ENCODE measurements around the gene HMX3. TPM values are rescaled to one million over a fixed set of nuclear protein-coding genes. Genes with fewer than 3 reads are reported as not detected.

Gene HMX3
- total RNA-seq, 1 donor from 2014 or later = not detected

DNA sequence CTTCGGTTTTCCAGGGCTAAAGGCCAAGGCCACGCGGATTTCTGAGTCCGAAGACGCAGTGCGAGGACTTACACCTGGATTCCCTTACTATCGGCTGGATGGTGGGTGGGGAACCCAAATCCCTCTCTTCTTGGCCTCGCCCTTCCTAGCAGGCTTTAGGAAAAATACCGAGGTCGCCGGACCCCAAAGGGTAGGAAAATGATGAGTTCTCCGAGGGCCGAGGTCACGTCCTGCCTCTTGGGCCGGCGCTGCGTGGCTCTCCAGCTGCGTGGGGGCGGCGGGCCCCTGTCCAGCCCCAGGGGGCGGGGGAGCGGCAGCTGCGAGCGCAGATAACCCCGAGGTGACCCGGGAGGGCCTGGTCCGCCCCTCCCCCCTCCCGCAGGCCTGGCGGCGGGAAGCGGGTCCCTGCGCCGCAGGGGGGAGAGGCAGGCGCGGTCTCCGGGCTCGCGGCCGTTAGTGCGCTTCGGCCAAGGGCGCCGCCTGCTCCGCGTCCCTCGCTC, 805 bp upstream of the HMX3 start:
- DNase-seq = no peak

GRCh38 chr10:123136221-123136805, 543 bp downstream of the HMX3 start:
- DNase-seq = no peak

- no peak for DNase-seq
Measured at GRCh38 chr10:123136806-123137642, 1.3 kb downstream of the HMX3 start.

- no peak for DNase-seq
Measured at GRCh38 chr10:123139165-123139520, 3.4 kb downstream of the HMX3 start.

- DNase-seq = no peak
Measured at GRCh38 chr10:123139521-123140163, 3.9 kb downstream of the HMX3 start.

- no peak for DNase-seq
Measured at GRCh38 chr10:123140164-123140982, 4.6 kb downstream of the HMX3 start.

GRCh38 chr10:123140983-123141390, 5.2 kb downstream of the HMX3 start:
- DNase-seq = no peak

DNA sequence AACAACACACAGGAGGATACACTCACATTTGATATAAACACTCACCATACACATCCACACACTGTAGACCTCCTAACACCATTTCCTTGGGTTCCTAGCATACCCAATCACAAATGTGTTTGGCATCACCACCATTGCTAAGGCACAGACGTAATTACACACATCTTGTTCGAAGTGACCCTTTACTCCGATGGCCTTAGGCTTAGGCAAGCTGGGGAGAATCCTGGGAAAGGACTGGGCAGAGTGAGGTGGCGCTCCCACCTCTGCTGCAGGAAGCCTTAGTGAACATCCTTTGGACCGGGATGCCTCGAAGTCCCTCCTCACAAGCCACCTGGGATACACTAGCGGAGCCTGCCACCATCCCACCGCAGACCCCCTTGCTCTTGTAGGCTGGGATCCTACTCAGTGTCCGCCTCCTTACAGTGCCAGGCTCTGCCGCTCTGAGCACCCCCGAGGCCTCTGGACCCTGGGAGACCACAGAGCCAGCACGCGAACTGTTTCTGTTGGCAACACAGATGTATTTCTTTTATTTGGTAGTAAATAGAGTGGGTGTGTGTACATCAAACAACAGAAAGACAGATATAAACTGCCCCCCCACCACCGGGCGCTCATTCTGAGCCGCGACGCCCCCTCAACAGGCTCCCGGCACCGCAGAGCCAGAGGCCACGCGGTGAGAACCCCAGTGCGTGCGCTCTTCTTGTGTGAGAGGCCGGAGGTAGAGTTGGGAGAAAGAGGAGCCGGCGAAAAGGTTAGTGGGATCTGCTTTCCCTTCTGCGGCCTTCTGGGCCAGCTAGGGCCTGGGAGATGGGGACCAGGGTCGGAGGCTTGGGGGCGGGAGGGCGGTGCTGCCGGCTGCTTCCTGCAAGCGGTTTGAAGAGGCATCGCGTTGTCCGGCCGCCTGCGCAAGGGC, 6.3 kb downstream of the HMX3 start:
- no peak for DNase-seq

- no peak for DNase-seq
Measured at GRCh38 chr10:123142701-123143161, 7.0 kb downstream of the HMX3 start.

DNA sequence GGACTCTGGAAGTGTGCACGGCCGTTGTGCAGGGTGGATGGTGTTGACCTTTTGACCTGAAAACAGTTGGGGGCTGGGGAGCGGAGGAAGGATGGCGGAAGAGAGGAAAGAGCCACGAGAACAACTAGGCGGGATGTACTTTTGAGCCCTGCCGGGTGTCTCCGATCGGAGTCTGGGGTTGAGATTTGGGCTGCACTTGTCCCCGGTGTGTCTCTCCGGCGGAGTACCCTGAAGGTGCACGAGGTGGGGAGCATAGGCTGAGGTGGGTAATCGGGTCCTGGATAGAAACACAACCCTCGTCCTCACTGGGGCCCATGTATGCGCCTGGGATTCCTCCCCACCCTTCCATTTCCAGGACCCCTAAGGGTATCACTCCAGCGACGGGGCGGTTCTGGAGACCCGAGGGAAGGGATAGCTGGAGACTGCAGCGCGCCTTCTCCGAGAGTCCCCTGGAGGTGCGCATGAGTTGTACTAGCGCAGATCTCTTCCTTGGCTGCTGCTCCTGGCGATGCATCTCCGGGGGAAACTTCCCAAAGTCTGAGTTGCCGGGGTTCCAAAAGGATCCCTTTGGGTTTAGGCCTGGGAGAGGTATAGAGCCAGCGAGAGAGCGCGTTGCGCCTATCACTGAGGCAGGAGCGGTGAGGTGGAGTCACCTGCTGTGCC, 7.5 kb downstream of the HMX3 start:
- DNase-seq = no peak

- no peak for DNase-seq
Measured at GRCh38 chr10:123143825-123144168, 8.0 kb downstream of the HMX3 start.

- DNase-seq = no peak
Measured at GRCh38 chr10:123144697-123145541, 9.1 kb downstream of the HMX3 start.

DNA sequence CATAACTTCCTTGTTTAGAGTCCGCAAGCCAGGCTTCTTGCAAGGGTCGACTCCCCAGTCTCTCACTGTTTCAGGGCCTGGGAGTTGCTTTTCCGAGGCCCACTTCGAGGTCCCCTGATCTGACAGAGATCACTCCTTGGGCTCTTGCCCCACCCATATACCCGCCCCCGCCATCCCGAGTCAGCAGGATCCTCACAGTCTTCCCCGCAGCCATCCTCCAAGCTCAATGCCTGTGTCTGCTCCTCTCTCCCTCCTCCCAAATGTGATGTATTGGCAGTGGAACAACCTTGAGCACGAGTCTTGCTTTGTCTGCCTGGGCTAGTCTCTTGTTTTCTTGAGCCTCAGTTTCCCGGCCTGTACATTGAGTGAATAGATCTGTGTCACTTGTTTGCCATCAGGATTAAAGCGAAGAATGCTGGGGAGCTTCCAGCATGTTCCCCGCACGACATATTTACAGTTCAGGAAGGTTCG, 9.8 kb downstream of the HMX3 start:
- DNase-seq = no peak

DNA sequence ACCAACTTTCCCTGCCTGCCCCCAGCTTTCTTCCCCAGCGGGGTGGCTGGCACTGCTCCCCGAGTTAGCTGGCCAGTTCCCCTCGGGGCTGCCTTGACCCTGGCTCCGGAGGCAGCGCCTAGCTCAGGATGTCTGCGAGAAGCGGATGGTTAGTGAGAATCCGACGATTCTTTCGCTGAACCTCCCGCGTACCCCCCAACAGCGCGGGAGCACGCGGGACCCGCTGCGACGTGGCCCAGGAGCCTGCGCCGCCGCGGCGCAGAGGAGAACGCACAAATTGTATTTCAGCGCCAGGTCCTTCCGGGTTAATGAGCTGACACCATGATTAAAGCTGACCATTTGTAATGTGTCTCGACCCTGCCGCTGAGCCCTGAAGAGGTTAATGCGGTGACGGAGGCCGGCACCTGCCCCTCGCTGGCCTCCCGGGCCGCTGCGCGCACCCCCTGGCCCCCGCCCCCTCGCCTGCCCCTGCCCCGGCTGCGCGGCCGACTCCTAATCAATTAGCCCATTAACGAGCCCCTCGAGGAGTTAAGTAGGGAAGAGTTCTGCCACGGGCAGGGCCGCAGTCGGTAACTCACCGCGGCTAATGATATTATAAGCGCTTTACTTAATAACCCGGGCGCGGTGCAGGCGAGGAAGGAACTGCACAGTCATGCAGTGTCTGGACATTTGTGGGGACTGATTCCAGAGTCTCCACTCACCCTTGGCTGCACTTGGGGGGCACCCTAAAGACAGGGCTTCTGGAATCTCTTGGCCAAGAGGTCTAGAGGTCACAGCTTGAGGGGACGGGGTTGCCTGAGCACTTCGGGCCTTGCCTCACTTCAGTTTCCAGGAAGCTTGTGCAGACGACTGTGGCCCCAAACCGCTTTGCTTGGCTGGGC, 10.5 kb downstream of the HMX3 start:
- no peak for DNase-seq

DNA sequence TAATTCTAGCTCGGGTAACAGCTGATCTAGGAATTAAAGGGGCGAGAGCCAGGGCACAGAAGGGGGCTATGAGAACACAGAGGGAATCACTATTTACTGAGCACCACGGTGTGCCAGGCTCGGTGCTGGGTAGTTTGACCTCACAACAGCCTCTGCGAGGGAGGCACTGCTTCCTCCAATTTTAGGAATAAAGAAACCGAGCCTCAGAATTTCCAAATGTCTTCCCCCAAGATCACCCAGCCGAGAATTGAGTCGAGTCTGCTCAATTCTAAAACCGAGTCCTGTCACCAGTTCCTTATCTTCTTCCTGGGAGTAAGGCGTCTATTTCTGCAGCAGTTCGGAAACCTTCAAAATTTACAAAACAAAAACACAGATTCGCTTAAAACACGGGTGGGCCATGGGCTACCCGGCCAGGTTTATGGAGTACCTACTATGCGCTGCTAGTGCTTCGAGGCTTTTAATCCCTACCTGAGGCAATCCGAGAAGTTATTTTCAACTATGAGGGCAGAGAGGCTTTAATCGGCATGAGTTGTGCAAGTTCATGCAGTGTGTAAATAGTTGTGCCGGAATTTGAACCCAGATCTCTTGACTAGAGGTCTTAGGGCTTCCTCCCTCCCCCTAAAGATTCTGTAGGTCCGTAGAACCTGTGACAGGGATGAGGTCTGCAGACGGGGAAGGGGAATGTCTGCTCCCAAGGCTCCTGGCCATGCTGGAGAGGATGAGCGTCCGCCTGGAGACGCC, 11.3 kb downstream of the HMX3 start:
- DNase-seq = no peak

DNA sequence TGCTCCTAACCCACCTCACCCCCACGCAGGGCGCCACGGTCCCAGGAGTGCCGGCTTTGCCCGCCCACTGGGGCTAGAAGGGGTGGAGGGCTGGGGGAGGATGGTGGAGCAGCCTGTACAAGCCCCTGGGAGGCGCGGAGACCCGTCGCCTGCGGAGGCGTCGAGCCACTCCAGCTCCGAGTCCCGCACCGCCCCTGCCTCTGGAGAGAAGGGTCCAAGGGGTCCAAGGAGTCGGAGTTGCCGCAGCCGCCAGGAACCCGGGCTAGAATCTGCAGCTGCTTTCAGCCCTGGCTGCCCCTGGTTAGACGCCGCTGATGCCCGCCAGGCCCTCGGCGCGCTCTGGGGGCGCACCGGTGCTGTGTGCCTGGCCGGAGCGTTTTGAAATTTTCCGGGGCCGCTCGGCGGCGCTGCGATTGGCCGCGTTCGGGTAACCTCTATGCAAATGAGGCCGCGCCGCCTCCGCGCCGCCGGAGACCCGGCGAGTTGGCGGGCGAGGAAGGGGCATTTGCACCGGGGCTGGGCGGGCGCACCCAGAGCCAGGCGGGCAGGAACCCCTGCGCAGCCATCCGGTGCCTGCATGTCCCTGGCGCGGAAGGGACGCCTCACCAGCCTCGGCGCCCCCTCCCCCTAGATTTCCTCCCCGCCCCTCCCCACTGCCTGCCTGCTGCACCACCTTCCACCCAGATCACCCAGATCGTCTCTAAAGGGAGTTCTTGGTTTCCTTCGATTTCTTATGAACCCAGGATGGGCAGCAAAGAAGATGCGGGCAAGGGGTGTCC, 12.1 kb downstream of the HMX3 start, which contains the start of gene HMX2:
HMX2 (plus strand) TSS at position 502 of the 779 bp plus-strand sequence; CDS start at position 745, 243 bp downstream.
- no peak for DNase-seq
